SIG-M5 (cell line): Measurements from ENCODE around the gene IFT27.

Experiments
- DNase-seq: peaks from one replicate; lab custom pipeline; 2025; lab: John Stamatoyannopoulos, UW

The IFT27 gene

GRCh38 chr22:36725366-36726006, 50.4 kb downstream of the IFT27 start:
- DNase-seq: no peak

DNA sequence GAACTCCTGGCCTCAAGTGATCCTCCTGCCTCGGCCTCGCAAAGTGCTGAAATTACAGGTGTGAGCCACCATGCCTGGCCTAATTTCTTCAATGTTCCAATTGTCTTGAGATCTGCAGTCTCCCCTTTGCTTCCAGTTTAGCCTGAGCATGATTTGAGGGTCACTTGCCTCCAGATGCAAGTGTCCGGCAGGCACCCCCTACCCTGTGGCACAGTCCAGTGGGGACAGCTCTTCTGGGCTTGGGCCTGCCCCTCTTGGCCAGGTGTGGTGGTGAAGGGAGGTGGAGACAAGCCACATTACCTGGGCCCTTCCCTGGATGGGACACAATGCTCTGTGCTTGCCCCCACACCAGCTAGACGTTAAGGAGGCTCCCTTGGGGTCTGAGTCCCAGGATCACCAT, 51.1 kb downstream of the IFT27 start:
- DNase-seq: no peak

- DNase-seq: no peak
Measured at GRCh38 chr22:36722055-36722454, 53.9 kb downstream of the IFT27 start.

GRCh38 chr22:36715647-36716046, 60.3 kb downstream of the IFT27 start:
- no peak for DNase-seq

- no peak for DNase-seq
Measured at GRCh38 chr22:36714110-36714509, 61.8 kb downstream of the IFT27 start.

DNA sequence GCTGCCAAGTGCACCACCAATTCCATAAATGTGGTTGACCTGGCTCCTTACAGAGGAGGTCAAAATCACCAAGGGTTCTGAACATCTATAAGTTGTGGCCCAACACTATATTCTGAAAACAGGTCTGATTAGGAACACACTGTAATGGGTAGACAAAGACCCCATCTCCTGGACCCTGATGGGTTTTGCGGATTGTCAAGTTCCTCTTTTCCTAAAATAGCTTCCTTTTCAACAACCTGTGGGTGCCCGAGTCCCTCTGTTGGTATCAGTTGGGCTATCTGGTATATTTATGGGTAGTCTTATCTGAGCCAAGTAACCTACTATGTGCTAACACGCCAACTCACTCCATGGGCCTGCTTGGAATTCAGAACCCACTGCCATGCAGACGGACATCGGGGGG, 62.5 kb downstream of the IFT27 start:
- DNase-seq: no peak
